GM18867 (cell line): ENCODE data around the gene SPSB1.
"Not testable (repeated sequence)": the region's sequence is repeated elsewhere in the genome, so short reads cannot be mapped to it uniquely, and the experiment has no call there.

ENCODE experiments used
- ATAC-seq: cut with Tn5 transposase; IDR thresholded peaks from one replicate; pipeline ENCODE4 v1.9.1; 2021; ENCODE audit warnings: mild to moderate bottlenecking, moderate library complexity; ENCODE audit not compliant: unreplicated experiment

SPSB1 gene

GRCh38 chr1:9385392-9385791 is 92.7 kb downstream of the SPSB1 start:
- ATAC-seq, result not testable (repeated sequence)

- ATAC-seq, result no peak
These were observed 93.3 kb downstream of the SPSB1 start for GRCh38 chr1:9385801-9386573.

- no peak for ATAC-seq
These were observed 95.9 kb downstream of the SPSB1 start for GRCh38 chr1:9388335-9389180.

- ATAC-seq, result no peak
These were observed 97.3 kb downstream of the SPSB1 start for GRCh38 chr1:9389968-9390367.

- no peak for ATAC-seq
These were observed 98.9 kb downstream of the SPSB1 start for GRCh38 chr1:9391620-9392019.

- no peak for ATAC-seq
These were observed 101.3 kb downstream of the SPSB1 start for GRCh38 chr1:9394010-9394409.

- no peak for ATAC-seq
These were observed 102.3 kb downstream of the SPSB1 start for GRCh38 chr1:9395018-9395417.

GRCh38 chr1:9397047-9397446 is 104.4 kb downstream of the SPSB1 start:
- ATAC-seq, result no peak

GRCh38 chr1:9397997-9398526 is 105.4 kb downstream of the SPSB1 start:
- no peak for ATAC-seq

- no peak for ATAC-seq
These were observed 107.1 kb downstream of the SPSB1 start for GRCh38 chr1:9399510-9400424.

- no peak for ATAC-seq
These were observed 107.9 kb downstream of the SPSB1 start for GRCh38 chr1:9400425-9401079.

- ATAC-seq, result no peak
These were observed 108.4 kb downstream of the SPSB1 start for GRCh38 chr1:9401080-9401453.

GRCh38 chr1:9402256-9402616 is 109.5 kb downstream of the SPSB1 start:
- no peak for ATAC-seq

GRCh38 chr1:9402717-9403225 is 110.1 kb downstream of the SPSB1 start:
- ATAC-seq, result no peak

GRCh38 chr1:9404117-9404914 is 111.6 kb downstream of the SPSB1 start:
- no peak for ATAC-seq

- ATAC-seq, result no peak
These were observed 113.4 kb downstream of the SPSB1 start for GRCh38 chr1:9406111-9406510.

- ATAC-seq, result no peak
These were observed 118.1 kb downstream of the SPSB1 start for GRCh38 chr1:9410737-9411297.

- peak; percentile 73 for ATAC-seq
These were observed 120.6 kb downstream of the SPSB1 start for GRCh38 chr1:9413071-9413876.
